Omental fat pad (tissue), 4 donors: ENCODE measurements around the gene LTA. TPM values are rescaled to one million over a fixed set of nuclear protein-coding genes. Genes with fewer than 3 reads are reported as not detected.

Source experiments
- ATAC-seq: fragments of 150-250 bp; one replicate; pipeline ENCODE4 v1.9.1; 2016; ENCODE audit warnings: mild to moderate bottlenecking, moderate library complexity; ENCODE audit not compliant: low FRiP score
- DNase-seq: peaks from one replicate; pipeline ENCODE4 v3.0.0-alpha.2; 2019; ENCODE audit warnings: low spot score
- total RNA-seq, 4 donors: library from RNA; depleted of rRNA; stranded (reverse); fragments of >200 nt; gene quantifications; one replicate each; pipeline ENCODE4 v1.1.0, GENCODE V29; 2016
- TF ChIP-seq, protein P1 (sequence below), 3 donors: fragments of 450-650 bp; IDR thresholded peaks; one replicate each; pipeline ENCODE4 v1.5.1; 2016 to 2017; ENCODE audit warnings: antibody characterized with exemption in 3 of 3, mild to moderate bottlenecking in 3 of 3, moderate library complexity in 2 of 3

Gene LTA, protein sequence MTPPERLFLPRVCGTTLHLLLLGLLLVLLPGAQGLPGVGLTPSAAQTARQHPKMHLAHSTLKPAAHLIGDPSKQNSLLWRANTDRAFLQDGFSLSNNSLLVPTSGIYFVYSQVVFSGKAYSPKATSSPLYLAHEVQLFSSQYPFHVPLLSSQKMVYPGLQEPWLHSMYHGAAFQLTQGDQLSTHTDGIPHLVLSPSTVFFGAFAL
- not detected for total RNA-seq

DNA sequence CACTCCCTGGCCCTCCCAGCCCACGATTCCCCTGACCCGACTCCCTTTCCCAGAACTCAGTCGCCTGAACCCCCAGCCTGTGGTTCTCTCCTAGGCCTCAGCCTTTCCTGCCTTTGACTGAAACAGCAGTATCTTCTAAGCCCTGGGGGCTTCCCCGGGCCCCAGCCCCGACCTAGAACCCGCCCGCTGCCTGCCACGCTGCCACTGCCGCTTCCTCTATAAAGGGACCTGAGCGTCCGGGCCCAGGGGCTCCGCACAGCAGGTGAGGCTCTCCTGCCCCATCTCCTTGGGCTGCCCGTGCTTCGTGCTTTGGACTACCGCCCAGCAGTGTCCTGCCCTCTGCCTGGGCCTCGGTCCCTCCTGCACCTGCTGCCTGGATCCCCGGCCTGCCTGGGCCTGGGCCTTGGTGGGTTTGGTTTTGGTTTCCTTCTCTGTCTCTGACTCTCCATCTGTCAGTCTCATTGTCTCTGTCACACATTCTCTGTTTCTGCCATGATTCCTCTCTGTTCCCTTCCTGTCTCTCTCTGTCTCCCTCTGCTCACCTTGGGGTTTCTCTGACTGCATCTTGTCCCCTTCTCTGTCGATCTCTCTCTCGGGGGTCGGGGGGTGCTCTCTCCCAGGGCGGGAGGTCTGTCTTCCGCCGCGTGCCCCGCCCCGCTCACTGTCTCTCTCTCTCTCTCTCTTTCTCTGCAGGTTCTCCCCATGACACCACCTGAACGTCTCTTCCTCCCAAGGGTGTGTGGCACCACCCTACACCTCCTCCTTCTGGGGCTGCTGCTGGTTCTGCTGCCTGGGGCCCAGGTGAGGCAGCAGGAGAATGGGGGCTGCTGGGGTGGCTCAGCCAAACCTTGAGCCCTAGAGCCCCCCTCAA lies at the start of gene LTA:
Gene LTA (plus strand): TSS at position 249 of the 871 bp plus-strand sequence. CDS start 454 bp downstream, at position 703.
- no peak for ATAC-seq
- DNase-seq = no peak
- TF ChIP-seq, protein P1, sequence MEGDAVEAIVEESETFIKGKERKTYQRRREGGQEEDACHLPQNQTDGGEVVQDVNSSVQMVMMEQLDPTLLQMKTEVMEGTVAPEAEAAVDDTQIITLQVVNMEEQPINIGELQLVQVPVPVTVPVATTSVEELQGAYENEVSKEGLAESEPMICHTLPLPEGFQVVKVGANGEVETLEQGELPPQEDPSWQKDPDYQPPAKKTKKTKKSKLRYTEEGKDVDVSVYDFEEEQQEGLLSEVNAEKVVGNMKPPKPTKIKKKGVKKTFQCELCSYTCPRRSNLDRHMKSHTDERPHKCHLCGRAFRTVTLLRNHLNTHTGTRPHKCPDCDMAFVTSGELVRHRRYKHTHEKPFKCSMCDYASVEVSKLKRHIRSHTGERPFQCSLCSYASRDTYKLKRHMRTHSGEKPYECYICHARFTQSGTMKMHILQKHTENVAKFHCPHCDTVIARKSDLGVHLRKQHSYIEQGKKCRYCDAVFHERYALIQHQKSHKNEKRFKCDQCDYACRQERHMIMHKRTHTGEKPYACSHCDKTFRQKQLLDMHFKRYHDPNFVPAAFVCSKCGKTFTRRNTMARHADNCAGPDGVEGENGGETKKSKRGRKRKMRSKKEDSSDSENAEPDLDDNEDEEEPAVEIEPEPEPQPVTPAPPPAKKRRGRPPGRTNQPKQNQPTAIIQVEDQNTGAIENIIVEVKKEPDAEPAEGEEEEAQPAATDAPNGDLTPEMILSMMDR (IDR thresholded peaks at IDR 0.05) = no peak

DNA sequence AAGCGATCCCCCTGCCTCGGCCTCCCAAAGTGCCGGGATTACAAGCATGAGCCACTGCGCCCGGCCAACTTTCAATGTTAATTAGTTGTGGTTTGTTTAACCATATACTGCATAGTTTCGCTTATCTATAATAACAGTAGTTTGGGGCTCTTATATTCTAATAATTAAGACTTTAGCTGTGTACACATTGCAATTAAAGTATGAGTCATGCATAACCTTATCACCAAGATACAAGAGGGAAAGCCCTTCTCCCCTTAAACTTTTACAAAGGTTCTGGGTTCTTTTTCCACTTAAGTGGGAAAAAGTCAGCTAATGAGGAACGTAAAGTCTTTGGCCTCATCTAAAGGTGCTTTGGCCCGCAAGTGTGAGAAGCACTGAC lies 46.5 kb upstream of the LTA start:
- no peak for DNase-seq
- TF ChIP-seq, protein P1 (IDR thresholded peaks at IDR 0.05) = no peak
- no peak for ATAC-seq

DNA sequence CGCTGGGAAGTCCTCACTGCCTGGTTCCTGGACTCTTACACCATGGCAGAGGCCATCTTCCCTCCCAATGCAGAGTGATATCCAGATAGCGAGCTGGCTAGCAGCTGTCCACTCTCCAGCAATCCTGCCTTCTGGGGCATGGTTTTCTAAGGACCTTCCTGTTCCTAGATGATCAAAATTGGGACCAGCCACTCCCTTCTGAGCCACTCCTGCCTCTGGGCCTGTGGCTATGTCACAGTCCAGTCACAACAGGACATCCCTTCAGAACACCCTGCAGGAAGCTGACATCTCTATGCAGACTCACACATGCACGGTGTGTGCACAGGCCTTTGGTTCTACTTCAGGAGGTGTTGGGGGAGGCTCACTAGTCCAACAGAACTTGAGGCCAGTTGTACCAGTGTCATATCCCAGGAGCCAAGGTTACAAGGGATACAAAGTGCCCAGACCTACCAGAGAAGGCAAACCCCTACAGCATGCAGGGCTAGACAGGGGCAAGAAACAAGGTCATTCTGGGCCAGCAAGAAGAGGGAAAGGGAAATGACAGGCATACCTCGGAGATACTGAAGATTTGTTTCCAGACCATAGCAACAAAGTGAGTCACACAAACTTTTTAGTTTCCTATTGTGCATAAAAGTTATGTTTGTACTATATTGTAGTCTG lies 46.0 kb upstream of the LTA start:
- TF ChIP-seq, protein P1 (IDR thresholded peaks at IDR 0.05) = no peak
- ATAC-seq = no peak
- DNase-seq = no peak

DNA sequence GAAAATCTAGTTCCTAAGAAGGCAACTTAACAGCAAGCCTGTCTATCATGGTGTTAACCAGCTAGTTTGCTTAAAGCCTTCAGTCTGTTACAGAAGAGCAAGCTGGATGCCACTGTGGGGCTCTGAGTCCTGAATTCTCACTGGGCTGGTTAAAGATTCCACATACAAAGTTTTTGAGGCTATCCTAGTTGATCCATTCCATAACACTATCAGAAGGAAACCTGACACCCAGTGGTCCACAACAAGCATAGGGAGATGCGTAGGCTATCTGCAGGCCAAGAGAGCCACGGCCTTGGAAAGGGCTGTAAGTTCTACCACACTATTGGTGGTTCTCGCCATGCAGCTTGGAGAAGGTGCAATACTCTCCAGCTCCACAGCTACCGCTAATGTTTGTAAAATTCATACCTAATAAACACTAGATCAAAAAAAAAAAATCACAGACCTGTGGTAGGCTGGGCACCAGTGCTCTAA lies 43.7 kb upstream of the LTA start:
- TF ChIP-seq, protein P1 (IDR thresholded peaks at IDR 0.05) = no peak
- ATAC-seq = no peak
- no peak for DNase-seq

DNA sequence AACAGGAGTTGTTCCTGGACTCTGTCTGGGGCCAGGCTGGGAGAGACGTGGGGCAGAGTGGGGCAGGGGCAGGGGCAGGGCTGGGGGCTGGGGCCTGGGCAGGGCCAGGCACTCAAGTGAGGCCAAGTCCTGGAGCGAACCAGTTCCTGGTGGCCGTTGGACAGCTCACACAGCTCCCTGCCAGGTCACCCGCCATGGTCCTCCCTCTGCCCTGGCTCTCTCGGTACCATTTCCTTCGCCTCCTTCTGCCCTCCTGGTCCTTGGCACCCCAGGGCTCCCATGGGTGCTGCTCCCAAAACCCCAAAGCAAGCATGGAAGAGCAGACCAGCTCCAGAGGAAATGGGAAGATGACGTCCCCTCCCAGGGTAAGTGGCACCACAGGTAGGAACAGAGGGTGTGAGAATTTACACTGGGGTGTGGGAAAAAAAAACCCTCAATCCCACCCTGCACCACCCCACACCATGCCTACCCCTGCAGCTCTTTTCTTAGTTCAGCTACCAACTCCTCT lies 43.2 kb upstream of the LTA start, which contains the start of gene MCCD1:
Gene MCCD1 (plus strand): TSS at position 142 of the 508 bp plus-strand sequence. CDS start 53 bp downstream, at position 195.
- no peak for DNase-seq
- ATAC-seq = no peak
- TF ChIP-seq, protein P1 (IDR thresholded peaks at IDR 0.05) = no peak

DNA sequence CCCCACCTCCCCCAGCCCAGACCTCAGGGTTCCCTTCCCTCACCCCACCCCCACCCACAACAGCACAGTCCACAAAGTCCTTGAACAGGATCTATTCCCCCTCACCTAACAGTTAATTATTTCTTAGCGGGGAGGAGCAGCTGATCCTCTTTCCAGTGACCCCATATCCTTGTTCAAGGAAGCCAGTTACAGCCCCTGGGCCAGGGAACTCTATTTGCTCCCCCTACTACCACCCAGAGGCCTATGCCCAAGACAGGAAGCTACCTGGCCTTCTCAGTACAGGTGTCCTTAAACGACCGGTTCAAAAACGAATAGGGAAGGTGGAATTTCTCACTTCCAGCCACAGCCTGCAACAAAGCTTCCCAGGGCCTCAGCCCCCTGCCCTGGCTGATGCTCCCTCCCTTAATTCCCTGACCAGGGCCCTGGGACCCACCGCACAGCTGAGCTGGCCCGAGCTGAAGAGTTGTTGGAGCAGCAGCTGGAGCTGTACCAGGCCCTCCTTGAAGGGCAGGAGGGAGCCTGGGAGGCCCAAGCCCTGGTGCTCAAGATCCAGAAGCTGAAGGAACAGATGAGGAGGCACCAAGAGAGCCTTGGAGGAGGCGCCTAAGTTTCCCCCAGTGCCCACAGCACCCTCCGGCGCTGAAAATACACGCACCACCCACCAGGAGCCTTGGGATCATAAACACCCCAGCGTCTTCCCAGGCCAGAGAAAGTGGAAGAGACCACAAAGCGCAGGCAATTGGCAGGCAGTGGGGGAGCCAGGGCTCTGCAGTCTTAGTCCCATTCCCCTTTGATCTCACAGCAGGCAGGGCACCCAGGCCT lies 42.5 kb upstream of the LTA start:
- TF ChIP-seq, protein P1 (IDR thresholded peaks at IDR 0.05) = no peak
- DNase-seq (no peak), ATAC-seq (no peak)
